ENCODE results near the gene GJD4. TPM values are rescaled to one million over a fixed set of nuclear protein-coding genes. Genes with fewer than 3 reads are reported as not detected.

The GJD4 gene
- total and polyA plus RNA-seq, 2 donors (not counting 3 experiments of a cell fraction or from before 2014, with no cell fraction given), result not detected

- ChIA-PET CTCF (no interaction called here), POLR2A (no interaction called here)
- Histone ChIP-seq H4K20me1 (replicated peaks; ENCODE audit: control insufficient read depth, extremely low read depth, insufficient read depth, low read length) (no peaks in the 10 kb centered on the region), H3K36me3 (ENCODE audit: control insufficient read depth in 2 of 2, extremely low read depth in 1 of 2, insufficient read depth in 2 of 2, low read length in 2 of 2) (no peaks in the 10 kb centered on the region), H3K9me1 (replicated peaks; ENCODE audit: control insufficient read depth, extremely low read depth, insufficient read depth, low read length) (no peaks in the 10 kb centered on the region), H3K4me3 (replicated peaks in 1 of 3; ENCODE audit: insufficient read depth in 1 of 3, low read depth in 1 of 3, low read length in 3 of 3) (no peak overlapping the region), H3K4me2 (ENCODE audit: insufficient read depth, low read length) (no peak overlapping the region), H3K9me3 (replicated peaks; ENCODE audit: control insufficient read depth, insufficient read depth, low read length) (no peaks in the 10 kb centered on the region), H3K9ac (replicated peaks; ENCODE audit: extremely low read depth, insufficient read depth, low read length) (no peak overlapping the region), H3K79me2 (ENCODE audit: control insufficient read depth, insufficient read depth, low read length) (no peaks in the 10 kb centered on the region), H2AFZ (ENCODE audit: low read depth, low read length) (no peak overlapping the region), H3K27me3 (ENCODE audit: control insufficient read depth in 2 of 2, insufficient read depth in 2 of 2, low read length in 2 of 2) (peaks cover 0 to 7% of the 10 kb centered on the region in 2 experiments), H3K27ac (ENCODE audit: insufficient read depth, low read depth, low read length) (no peak overlapping the region), H3K4me1 (ENCODE audit: control insufficient read depth, extremely low read depth, insufficient read depth, low read length) (no peaks in the 10 kb centered on the region)
- intact Hi-C loops (cut with micrococcal nuclease) (no loop called here), dilution Hi-C loops (cut with MboI; ENCODE audit: extremely low pct_ligation_motif_present, low sequenced_read_pairs) (no loop called here)
- FAIRE-seq (no peak), DNase-seq (ENCODE audit: low read depth, low spot score) (no peak)
- TF ChIP-seq EZH2 (IDR thresholded peaks at IDR 0.05; ENCODE audit: borderline replicate concordance, low read depth, low read length, severe bottlenecking) (no peak), POLR2A (IDR thresholded peaks at IDR 0.05; ENCODE audit: low read depth, low read length) (no peak), POLR2AphosphoS5 (IDR thresholded peaks at IDR 0.05; ENCODE audit: insufficient read depth, low read depth, low read length) (no peak), CTCF (IDR thresholded peaks at IDR 0.05; ENCODE audit: extremely low read depth in 1 of 2, insufficient read depth in 1 of 2, low read depth in 1 of 2, low read length in 2 of 2) (no peak), MYC (IDR thresholded peaks at IDR 0.05; ENCODE audit: low read depth, low read length) (no peak), GATA2 (IDR thresholded peaks at IDR 0.05; ENCODE audit: insufficient read depth, insufficient read length, low read depth, low read length) (no peak), FOS (IDR thresholded peaks at IDR 0.05; ENCODE audit: borderline replicate concordance, insufficient read depth, low read length) (no peak), MAX (IDR thresholded peaks at IDR 0.05; ENCODE audit: insufficient read depth, insufficient read length) (no peak), JUN (IDR thresholded peaks at IDR 0.05; ENCODE audit: borderline replicate concordance, insufficient read depth, insufficient read length, low read depth) (no peak)
- BruUV-seq (replicated peaks), result no TSS peak
These were observed 52.5 kb downstream of the GJD4 start for GRCh38 chr10:35657621-35658020.

Other genes starting within 250 kb of the GJD4 start
- 9.1 and 11.1 TPM in 2 replicates for gene FZD8, start 37.0 kb downstream of the GJD4 start, total RNA-seq
- 6.2 and 7.5 TPM in 2 replicates for gene FZD8, start 37.0 kb downstream of the GJD4 start, polyA plus RNA-seq